Smooth muscle cell (in vitro differentiated cells): ENCODE results near the gene PLCH1. TPM values are rescaled to one million over a fixed set of nuclear protein-coding genes. Genes with fewer than 3 reads are reported as not detected.

Source experiments
- DNase-seq: peaks from one replicate; lab custom pipeline; 2025; ENCODE audit not compliant: unreplicated experiment; lab: John Stamatoyannopoulos, UW
- H2AFZ ChIP-seq: fragments of 200-600 bp; sonication (generic); 2 replicates; pipeline ENCODE4 v1.6.0; 2016; ENCODE audit warnings: antibody characterized with exemption, low read depth, mild to moderate bottlenecking
- H3F3A ChIP-seq: fragments of 200-600 bp; sonication (generic); 2 replicates; pipeline ENCODE4 v1.6.0; 2017; ENCODE audit warnings: antibody characterized with exemption, low read depth
- H3K27ac ChIP-seq: fragments of 200-600 bp; sonication (generic); 2 replicates; pipeline ENCODE4 v1.5.1; 2016; ENCODE audit warnings: low read depth, mild to moderate bottlenecking
- H3K27me3 ChIP-seq: fragments of 200-600 bp; sonication (generic); 2 replicates; pipeline ENCODE4 v1.6.1; 2016; ENCODE audit warnings: low read depth, mild to moderate bottlenecking
- H3K36me3 ChIP-seq: fragments of 200-600 bp; sonication (generic); 2 replicates; pipeline ENCODE4 v1.5.1; 2016; ENCODE audit warnings: low read depth
- H3K4me1 ChIP-seq: fragments of 200-600 bp; sonication (generic); 2 replicates; pipeline ENCODE4 v1.5.1; 2016; ENCODE audit warnings: low read depth
- H3K4me2 ChIP-seq: fragments of 200-600 bp; sonication (generic); 2 replicates; pipeline ENCODE4 v1.6.0; 2016; ENCODE audit warnings: mild to moderate bottlenecking
- H3K4me3 ChIP-seq: fragments of 200-600 bp; sonication (generic); 2 replicates; pipeline ENCODE4 v1.5.1; 2016; ENCODE audit warnings: mild to moderate bottlenecking
- H3K79me2 ChIP-seq: fragments of 200-600 bp; sonication (generic); 2 replicates; pipeline ENCODE4 v1.6.0; 2016; ENCODE audit warnings: low read depth, mild to moderate bottlenecking
- H3K9ac ChIP-seq: fragments of 200-600 bp; sonication (generic); 2 replicates; pipeline ENCODE4 v1.6.0; 2016; ENCODE audit warnings: low read depth
- H3K9me3 ChIP-seq: fragments of 200-600 bp; sonication (generic); replicated peaks from 2 replicates; pipeline ENCODE4 v1.5.1; 2016; ENCODE audit warnings: low read depth
- H4K20me1 ChIP-seq: fragments of 200-600 bp; sonication (generic); 2 replicates; pipeline ENCODE4 v1.6.0; 2016; ENCODE audit warnings: low read depth
- CTCF ChIP-seq: fragments of 200-600 bp; sonication (generic); IDR thresholded peaks from 2 replicates; pipeline ENCODE4 v1.5.1; 2017; ENCODE audit warnings: borderline replicate concordance, mild to moderate bottlenecking, antibody characterized with exemption; ENCODE audit not compliant: insufficient read depth, poor library complexity, severe bottlenecking
- WGBS: methylation state at CpG from one replicate; pipeline ENCODE4 v1.1.7; 2016; ENCODE audit warnings: low lambda C conversion rate; 5-methylcytosine and 5-hydroxymethylcytosine counted together
- polyA plus RNA-seq: library from polyadenylated mRNA; unstranded; fragments of >200 nt; fragmentation: Nextera tagmentation; extraction: Ambion mirVana; gene quantifications from 2 replicates; pipeline ENCODE4 v1.2.1, GENCODE V29; 2016
- total RNA-seq: library from RNA; depleted of rRNA; stranded (reverse); fragments of >200 nt; gene quantifications from 2 replicates; pipeline ENCODE4 v1.2.3, GENCODE V29; 2014

PLCH1 gene
- total and polyA plus RNA-seq, 2 experiments from 2014 or later, result 0.36 TPM; not detected in 1

DNA sequence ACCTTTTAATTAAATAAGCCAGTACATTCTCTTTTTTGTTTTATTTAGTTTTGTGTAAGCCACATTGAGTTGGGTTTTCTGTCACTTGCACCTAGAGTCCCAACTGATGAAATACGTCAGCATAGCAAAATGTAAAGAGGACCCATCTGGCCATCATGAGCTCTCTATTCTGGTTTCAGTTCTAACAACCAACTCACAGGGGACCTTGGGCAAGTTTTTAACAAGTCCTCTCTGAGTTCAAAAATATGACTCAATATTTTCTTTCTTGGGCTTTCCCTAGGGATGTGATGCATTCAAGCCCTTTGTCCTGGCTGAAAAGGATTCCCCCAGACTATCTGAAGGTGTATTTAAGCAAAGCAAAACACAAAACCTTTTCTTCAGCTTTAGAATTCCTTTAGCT lies 32.9 kb downstream of the PLCH1 start:
- Histone ChIP-seq H3K27me3 (peaks cover 23% of the 10 kb centered on the region), H3K9ac (no peak overlapping the region), H3K4me1 (peaks cover 16% of the 10 kb centered on the region), H2AFZ (no peak overlapping the region), H3K27ac (no peak overlapping the region), H4K20me1 (no peaks in the 10 kb centered on the region), H3K36me3 (no peaks in the 10 kb centered on the region), H3K4me3 (no peak overlapping the region), H3K9me3 (no peaks in the 10 kb centered on the region), H3F3A (no peaks in the 10 kb centered on the region), H3K4me2 (no peak overlapping the region), H3K79me2 (no peaks in the 10 kb centered on the region)
- no peak for DNase-seq
- WGBS, result 100% methylated on average over 1 of the region's 1 CpG
- no peak for TF ChIP-seq CTCF

DNA sequence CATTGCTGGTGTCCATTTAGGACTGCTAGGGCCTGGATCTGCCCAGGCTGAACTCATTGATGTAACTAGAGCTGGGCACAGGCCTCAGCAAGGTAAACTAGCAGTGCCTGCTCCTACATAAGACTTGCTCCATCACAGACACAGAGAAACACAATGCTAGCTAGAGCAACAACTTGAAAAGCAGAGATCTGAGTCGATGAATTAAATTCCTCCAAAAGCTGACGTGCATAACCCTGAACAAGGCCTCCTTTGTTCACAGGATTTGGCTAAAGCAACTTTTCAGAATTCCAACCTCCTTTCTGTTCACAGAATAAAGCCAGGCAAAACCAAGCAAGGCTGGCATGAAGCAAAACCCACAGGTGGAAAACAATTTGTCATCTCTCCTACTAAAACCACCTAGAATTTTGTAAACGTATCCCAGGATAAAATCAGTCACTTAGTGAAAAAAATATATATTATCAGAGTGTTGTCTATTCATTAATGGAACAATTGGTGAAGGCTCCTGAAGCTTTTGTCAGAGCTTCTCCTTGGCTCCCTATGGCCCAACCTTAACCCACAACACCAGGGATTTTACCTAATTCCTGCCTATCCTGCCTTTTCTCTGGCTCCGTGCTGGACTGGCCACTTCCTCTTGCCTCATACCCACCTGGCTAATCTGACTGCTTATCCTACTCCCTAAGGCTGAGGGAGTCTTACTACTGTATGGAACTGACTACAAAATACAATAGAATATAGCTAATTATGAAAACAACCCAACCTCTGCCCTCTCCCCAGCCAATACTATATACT lies 39.9 kb downstream of the PLCH1 start:
- no peak for DNase-seq
- Histone ChIP-seq H3K4me3 (no peak overlapping the region), H3F3A (no peaks in the 10 kb centered on the region), H2AFZ (no peak overlapping the region), H3K79me2 (no peaks in the 10 kb centered on the region), H3K27me3 (peaks cover 38% of the 10 kb centered on the region), H3K4me2 (no peak overlapping the region), H3K36me3 (no peaks in the 10 kb centered on the region), H3K9me3 (no peaks in the 10 kb centered on the region), H4K20me1 (no peaks in the 10 kb centered on the region), H3K27ac (no peak overlapping the region), H3K4me1 (peaks cover 4% of the 10 kb centered on the region), H3K9ac (no peak overlapping the region)
- TF ChIP-seq CTCF, result no peak
- 68% methylated on average over 4 of the region's 4 CpGs for WGBS

GRCh38 chr3:155704061-155704460 lies 40.8 kb downstream of the PLCH1 start:
- no peak overlapping the region for H3K9ac ChIP-seq
- no peaks in the 10 kb centered on the region for H3K9me3 ChIP-seq
- no peak overlapping the region for H3K4me2 ChIP-seq
- H3F3A ChIP-seq, result no peaks in the 10 kb centered on the region
- no peaks in the 10 kb centered on the region for H3K36me3 ChIP-seq
- H4K20me1 ChIP-seq, result no peaks in the 10 kb centered on the region
- H3K4me3 ChIP-seq, result no peak overlapping the region
- TF ChIP-seq CTCF, result no peak
- no peaks in the 10 kb centered on the region for H3K79me2 ChIP-seq
- H3K27me3 ChIP-seq, result peaks cover 39% of the 10 kb centered on the region
- no peak overlapping the region for H3K27ac ChIP-seq
- no peak overlapping the region for H2AFZ ChIP-seq
- peaks cover 4% of the 10 kb centered on the region for H3K4me1 ChIP-seq
- 97% methylated on average over 6 of the region's 6 CpGs for WGBS
- no peak for DNase-seq
